HepG2 (cell line): ENCODE data around the gene SURF1. TPM values are rescaled to one million over a fixed set of nuclear protein-coding genes. Genes with fewer than 3 reads are reported as not detected.

ENCODE experiments used
- ERF ChIP-seq: IDR thresholded peaks from 2 replicates; pipeline ENCODE4 v1.6.1; 2018; ENCODE audit warnings: missing biosample characterization, missing genetic modification reagents
- MYNN ChIP-seq: sonication (generic); formaldehyde crosslinking; IDR thresholded peaks from 2 replicates; pipeline ENCODE4 v1.4.0; 2020; ENCODE audit warnings: mild to moderate bottlenecking, low read depth, missing genetic modification reagents
- SIN3B ChIP-seq: fragments of 150-350 bp; IDR thresholded peaks from 2 replicates; pipeline ENCODE4 v1.6.1; 2014; ENCODE audit warnings: low read length
- ZNF407 ChIP-seq: sonication (generic); formaldehyde crosslinking; IDR thresholded peaks from one replicate; pipeline ENCODE4 v1.5.1; 2020; ENCODE audit warnings: mild to moderate bottlenecking, missing genetic modification reagents; ENCODE audit errors: not compliant biosample characterization
- ZNF451 ChIP-seq: sonication (generic); formaldehyde crosslinking; IDR thresholded peaks from 2 replicates; pipeline ENCODE4 v1.5.0; 2020; ENCODE audit warnings: mild to moderate bottlenecking, missing genetic modification reagents
- ZNF619 ChIP-seq: sonication (generic); formaldehyde crosslinking; IDR thresholded peaks from 2 replicates; pipeline ENCODE4 v1.4.0; 2020; ENCODE audit warnings: mild to moderate bottlenecking, missing genetic modification reagents
- polyA plus RNA-seq, 8 experiments: library from polyadenylated mRNA; depleted of rRNA in 3 of 8; stranded (reverse) in 7 of 8; unstranded in 1 of 8; fragments of >200 nt; fragmentation: Illumina TruSeq in 4 of 8; extraction: Trizol in 4 of 8; gene quantifications; 2 replicates each; pipeline versions ENCODE4 v1.2.1 to v1.2.3, GENCODE V29; 2011 to 2016; ENCODE audit warnings: low read depth in 4 of 8, missing spikeins in 1 of 8, mixed read lengths in 1 of 8; ENCODE audit not compliant: insufficient read depth in 1 of 8
- total RNA-seq, 5 experiments: library from RNA; depleted of rRNA; stranded (reverse); fragments of >200 nt; fragmentation: Illumina TruSeq; extraction: Trizol; gene quantifications; 2 replicates each; pipeline ENCODE4 v1.2.3, GENCODE V29; 2016; ENCODE audit warnings: low read depth in 1 of 5

The SURF1 gene
- total and polyA plus RNA-seq, 2 of the 13 experiments (the other 11 are each of a cell fraction or from before 2014, with no cell fraction given) = 17.8 to 40.7 TPM

DNA sequence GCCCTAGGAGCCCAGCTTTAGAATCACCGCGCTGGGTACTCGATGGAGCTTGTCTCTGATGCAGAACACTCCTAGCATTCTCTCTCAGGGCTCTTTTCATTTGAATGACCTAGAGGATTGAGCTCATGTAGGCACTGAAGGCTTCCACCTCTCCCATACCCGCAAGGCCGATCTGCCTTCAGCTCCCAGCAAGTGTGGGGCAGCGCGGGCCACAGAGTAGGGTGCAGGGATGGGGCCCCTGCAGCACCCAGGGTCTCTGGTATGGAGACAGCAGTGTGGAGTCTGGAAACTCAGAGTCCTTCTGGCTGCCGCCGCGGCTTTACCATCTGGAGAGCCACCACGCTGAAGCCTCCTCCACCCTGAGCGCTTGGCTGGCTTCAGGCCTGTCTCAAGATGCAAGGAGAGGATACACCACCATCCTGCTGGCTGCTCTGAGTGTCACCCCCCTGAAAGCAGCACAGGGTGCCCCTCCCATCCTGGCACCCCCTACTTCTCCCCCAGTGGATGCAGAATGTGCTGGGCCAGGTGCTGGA lies 32.8 kb upstream of the SURF1 start (continued):
- TF ChIP-seq ZNF407 (CRISPR knock-in tag) = no peak
- TF ChIP-seq SIN3B = no peak
- TF ChIP-seq ZNF451 (CRISPR knock-in tag) = no peak
- TF ChIP-seq ERF = no peak
- no peak for TF ChIP-seq MYNN (CRISPR knock-in tag)
- no peak for TF ChIP-seq ZNF619 (CRISPR knock-in tag)
